Measurements from ENCODE around the gene ABHD5.
"Not testable (repeated sequence)": the region's sequence is repeated elsewhere in the genome, so short reads cannot be mapped to it uniquely, and the experiment has no call there.

Gene ABHD5

DNA sequence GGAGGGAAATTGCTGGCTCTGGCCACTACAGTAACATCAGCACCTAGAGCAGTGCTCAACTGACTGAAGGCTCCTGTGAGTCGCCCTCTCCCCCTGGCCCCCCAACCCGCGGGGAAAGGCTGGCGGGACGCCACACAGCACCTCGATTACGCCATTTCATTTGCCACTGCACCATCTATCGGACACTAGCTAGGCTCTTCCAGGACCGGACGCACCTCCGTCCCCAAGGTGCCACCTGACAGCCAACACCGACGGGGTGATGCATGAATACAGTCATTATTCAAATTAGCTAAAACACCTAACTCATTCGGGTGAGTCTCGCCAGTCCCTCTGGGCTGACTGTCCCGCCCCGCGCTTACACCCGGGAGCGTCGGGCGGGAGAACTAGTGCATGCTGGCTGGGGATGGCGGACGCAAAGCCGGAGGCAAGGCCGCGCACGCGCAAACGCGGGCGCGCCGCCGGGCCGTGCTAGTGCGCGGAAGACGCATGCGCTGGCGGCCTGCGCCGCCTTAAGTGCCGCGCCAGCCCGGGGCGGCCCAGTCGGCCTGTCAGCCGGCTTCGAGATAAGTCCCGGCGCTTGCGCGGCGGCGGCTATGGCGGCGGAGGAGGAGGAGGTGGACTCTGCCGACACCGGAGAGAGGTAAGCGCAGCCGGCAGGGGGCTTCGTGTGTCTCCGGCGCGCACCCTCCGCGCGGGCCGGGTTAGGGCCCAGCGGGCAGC is at the start of gene ABHD5:
TSS of gene ABHD5 (plus strand) at position 539 of the 720 bp plus-strand sequence. CDS start at position 594, 55 bp downstream.
- DNase-seq: peak; percentile 96

DNA sequence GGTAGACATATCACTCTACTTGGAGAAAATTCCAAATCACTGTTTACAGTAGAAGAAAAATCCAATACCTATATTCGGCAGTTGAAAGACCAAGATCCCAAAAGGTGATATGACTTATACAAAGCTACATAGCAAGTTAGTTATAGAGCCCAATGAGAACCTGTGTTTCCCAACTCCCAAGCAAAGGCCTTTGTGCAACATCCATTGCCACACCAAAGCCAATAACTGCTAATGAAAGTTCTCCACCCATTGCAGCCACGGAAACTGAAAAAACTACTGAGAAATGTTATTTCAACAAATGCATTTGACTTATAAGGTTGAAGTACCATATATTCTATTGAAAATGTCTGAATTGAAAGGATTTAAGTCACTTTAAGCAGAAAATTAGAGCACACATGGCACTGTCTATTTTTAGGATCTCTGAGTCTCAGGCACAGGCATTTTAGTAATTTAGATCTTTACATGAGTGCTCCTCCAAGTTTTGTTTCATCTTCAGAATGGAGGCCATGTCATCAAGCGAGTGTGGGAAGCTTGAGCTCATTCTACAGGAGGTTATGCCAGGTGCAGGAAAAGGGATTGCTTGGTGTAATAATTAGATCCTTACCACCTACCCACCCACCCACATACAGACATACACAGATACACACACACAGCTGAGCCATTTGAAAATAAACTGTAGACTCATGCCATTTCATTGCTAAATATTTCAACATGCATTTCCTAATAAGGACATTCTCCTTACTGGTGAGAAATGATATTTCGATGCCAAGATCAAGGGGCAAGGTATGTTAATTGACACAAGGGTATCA is 49.2 kb upstream of the ABHD5 start:
- no peak for DNase-seq

GRCh38 chr3:43644443-43644842 is 46.3 kb upstream of the ABHD5 start:
- DNase-seq: no peak

GRCh38 chr3:43647331-43648166 is 43.2 kb upstream of the ABHD5 start:
- DNase-seq: no peak

DNA sequence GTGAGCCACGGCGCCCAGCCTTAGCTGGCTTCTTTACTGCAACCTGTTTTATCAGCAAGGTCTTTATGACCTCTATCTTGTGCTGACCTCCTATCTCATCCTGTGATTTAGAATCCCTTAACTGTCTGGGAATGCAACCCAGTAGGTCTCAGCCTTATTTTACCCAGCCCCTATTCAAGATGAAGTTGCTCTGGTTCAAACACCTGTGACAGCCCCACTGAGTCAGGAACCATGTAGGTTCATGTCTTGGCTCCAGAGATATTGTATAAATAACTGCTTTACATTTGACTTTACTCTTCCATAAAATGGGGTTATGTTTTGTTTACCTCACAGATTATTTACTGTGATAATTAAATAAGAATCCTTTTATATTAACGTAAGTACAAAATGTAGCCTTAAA is 41.8 kb upstream of the ABHD5 start:
- no peak for DNase-seq

- no peak for DNase-seq
These were observed 41.3 kb upstream of the ABHD5 start for GRCh38 chr3:43649365-43649968.

- DNase-seq: no peak
These were observed 40.4 kb upstream of the ABHD5 start for GRCh38 chr3:43650345-43650744.

DNA sequence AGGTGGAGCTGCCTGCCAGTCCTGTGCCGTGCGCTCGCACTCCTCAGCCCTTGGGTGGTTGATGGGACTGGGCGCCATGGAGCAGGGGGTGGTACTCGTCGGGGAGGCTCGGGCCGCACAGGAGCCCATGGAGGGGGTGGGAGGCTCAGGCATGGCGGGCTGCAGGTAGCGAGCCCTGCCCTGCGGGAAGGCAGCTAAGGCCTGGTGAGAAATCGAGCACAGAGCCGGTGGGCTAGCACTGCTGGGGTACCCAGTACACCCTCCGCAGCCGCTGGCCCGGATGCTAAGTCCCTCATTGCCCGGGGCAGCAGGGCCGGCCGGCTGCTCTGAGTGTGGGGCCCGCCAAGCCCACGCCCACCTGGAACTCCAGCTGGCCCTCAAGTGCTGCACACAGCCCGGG is 34.3 kb upstream of the ABHD5 start:
- not testable (repeated sequence) for DNase-seq

GRCh38 chr3:43659250-43659880 is 31.4 kb upstream of the ABHD5 start:
- no peak for DNase-seq

DNA sequence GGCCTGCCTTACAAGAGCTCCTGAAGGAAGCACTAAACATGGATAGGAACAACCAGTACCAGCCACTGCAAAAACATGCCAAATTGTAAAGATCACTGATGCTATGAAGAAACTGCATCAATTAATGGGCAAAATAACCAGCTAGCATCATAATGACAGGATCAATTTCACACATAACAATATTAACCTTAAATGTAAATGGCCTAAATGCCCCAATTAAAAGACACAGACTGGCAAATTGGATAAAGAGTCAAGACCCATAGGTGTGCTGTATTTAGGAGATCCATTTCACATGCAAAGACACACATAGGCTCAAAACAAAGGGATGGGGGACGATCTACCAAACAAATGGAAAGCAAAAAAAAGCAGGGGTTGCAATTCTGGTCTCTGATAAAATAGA is 29.4 kb upstream of the ABHD5 start:
- not testable (repeated sequence) for DNase-seq

DNA sequence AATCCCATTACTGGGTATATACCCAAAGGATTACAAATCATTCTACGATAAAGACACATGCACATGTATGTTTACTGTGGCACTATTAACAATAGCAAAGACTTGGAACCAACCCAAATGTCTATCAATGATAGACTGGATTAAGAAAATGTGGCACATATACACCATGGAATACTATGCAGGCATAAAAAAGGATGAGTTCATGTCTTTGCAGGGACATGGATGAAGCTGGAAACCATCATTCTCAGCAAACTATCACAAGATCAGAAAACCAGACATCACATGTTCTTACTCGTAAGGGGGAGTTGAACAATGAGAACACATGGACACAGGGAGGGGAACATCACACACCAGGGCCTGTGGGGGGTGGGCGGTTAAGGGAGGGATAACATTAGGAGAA is 25.7 kb upstream of the ABHD5 start:
- not testable (repeated sequence) for DNase-seq

GRCh38 chr3:43670635-43671522 is 19.9 kb upstream of the ABHD5 start:
- no peak for DNase-seq

- DNase-seq: no peak
These were observed 16.2 kb upstream of the ABHD5 start for GRCh38 chr3:43674345-43675085.

DNA sequence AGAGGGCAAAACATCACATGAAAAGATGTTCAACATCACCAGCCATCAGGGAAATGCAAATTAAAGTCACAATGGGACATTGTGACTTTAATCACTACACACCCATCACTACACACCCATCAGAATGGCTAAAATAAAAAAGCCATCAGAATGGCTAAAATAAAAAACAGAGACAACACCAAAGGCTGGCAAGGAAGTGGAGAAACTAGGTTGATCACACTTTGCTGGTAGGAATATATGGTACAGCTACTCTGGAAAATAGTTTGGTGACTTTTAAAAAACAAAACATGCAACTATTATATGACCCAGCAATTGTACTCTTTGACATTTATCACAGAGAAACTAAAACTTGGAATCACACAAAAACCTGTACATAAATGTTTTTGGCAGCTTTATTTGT is 15.1 kb upstream of the ABHD5 start:
- no peak for DNase-seq

- no peak for DNase-seq
These were observed 14.3 kb upstream of the ABHD5 start for GRCh38 chr3:43676441-43676840.

- not testable (repeated sequence) for DNase-seq
These were observed 12.4 kb upstream of the ABHD5 start for GRCh38 chr3:43678375-43678774.

- not testable (repeated sequence) for DNase-seq
These were observed 11.8 kb upstream of the ABHD5 start for GRCh38 chr3:43678887-43679449.

DNA sequence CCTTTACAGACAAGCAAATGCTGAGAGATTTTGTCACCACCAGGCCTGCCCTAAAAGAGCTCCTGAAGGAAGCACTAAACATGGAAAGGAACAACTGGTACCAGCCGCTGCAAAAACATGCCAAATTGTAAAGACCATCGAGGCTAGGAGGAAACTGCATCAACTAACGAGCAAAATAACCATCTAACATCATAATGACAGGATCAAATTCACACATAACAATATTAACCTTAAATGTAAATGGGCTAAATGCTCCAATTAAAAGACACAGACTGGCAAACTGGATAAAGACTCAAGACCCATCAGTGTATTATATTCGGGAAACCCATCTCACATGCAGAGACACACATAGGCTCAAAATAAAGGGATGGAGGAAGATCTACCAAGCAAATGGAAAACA is 9.9 kb upstream of the ABHD5 start:
- DNase-seq: not testable (repeated sequence)

GRCh38 chr3:43684944-43685343 is 5.8 kb upstream of the ABHD5 start:
- DNase-seq: no peak

DNA sequence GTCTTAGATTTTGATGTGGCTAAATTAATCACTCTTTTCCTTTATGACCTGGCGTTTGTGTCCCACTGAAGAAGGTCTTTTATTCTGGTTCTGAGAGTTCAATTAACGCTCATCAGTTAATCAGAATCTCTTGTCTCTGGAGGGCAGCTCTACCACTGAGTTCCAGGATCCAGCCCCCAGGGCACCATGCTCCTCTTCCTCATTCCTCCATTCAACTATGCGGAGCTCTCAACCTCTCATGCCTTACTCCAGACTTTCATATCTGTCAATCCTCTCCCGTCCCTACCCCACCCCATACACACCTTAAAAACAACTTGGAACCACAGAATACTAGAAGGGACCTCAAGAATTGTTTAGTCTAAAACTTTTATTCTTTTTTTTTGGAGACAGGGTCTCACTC is 4.8 kb upstream of the ABHD5 start:
- no peak for DNase-seq
